K562 treated with DMSO at 1 percent for 24 hours (cell line): ENCODE measurements around the gene JPT2. TPM values are rescaled to one million over a fixed set of nuclear protein-coding genes. Genes with fewer than 3 reads are reported as not detected.

Source experiments
- total RNA-seq: library from RNA; unstranded; fragments of 300-600 nt; gene quantifications from 2 replicates; pipeline ENCODE4 v1.2.3, GENCODE V29; 2022; ENCODE audit warnings: low read depth; ENCODE audit not compliant: insufficient read depth

Gene JPT2, protein sequence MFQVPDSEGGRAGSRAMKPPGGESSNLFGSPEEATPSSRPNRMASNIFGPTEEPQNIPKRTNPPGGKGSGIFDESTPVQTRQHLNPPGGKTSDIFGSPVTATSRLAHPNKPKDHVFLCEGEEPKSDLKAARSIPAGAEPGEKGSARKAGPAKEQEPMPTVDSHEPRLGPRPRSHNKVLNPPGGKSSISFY
- total RNA-seq = 47.4 and 47.6 TPM in 2 replicates

DNA sequence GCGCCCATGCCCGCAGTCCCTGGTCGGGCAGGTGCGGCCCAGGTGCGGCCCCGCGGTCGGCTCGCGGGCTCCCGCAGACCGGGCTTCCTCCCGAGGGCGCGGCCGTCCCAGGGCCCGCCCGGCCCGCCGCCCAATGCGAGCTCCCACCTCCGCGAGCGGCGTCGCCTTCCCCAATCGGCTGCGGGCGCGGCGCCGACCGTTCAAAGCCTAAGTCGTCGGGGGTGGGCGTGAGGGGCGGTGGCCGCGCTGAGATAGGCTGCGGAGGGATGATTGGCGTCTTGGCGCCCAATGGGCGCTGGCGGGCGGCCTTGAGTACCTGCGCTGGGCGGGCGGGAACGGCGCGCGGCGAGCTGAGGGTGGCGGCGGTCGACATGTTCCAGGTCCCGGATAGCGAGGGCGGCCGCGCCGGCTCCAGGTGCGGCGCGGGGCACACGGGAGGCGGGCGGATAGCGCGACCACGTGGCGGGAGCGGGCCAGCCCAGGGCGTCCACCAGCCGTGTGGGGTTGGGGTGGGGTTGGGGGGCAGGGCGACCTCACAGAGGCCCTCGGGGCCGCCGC, at the start of gene JPT2:
Gene JPT2, plus strand, starts transcription at position 338 of the 558 bp plus-strand sequence. Its CDS starts 34 bp downstream, at position 372.

DNA sequence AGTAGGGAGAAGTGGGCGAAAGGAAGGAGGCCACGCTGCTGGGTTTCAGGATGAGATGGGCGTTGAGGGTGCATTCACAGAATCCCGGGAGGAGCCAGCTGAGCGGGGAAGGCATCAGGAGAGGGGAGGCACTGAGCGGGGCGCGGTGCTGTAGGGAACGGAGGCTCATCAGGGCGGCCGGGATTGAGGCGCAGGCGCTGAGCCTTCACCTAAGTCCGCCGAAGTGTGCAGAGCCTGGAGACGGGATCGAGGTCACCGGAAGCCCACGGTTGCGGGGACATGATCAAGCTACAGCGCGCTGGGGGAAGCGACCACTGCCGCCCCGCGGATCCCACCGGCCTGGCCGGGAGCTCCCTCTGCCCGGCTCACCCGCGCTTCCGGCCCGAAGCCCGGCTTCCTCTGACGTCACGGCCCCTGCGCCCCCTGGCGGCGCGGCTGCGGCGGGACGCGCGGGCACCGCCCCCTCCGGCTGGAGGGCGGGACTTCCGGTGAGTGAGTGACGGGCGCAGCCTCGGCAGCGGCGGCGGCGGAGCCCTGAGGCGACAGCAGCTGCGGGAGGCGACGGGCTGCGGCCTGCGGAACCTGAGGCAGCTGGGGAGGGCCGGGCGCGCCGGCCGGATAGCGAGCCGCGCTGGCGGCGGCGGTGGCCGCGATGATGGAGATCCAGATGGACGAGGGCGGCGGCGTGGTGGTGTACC, 27.8 kb downstream of the JPT2 start, which contains the start of gene MAPK8IP3:
Gene MAPK8IP3, plus strand, starts transcription at position 508 of the 698 bp plus-strand sequence. Its CDS starts 145 bp downstream, at position 653.

Other genes with a start within 250 kb of the JPT2 start
- gene PERCC1, start 247.2 kb upstream of the JPT2 start, total RNA-seq = not detected in 2 replicates
- 0.86 and 1.9 TPM in 2 replicates for gene CCDC154, start 233.7 kb upstream of the JPT2 start, total RNA-seq
- 149 and 176 TPM in 2 replicates for gene CLCN7, start 203.3 kb upstream of the JPT2 start, total RNA-seq
- gene PTX4, start 189.3 kb upstream of the JPT2 start, total RNA-seq = not detected in 2 replicates
- 59.8 and 75.6 TPM in 2 replicates for gene TELO2, start 184.9 kb upstream of the JPT2 start, total RNA-seq
- 0.16 TPM in 1 of 2 replicates, not detected in the other for gene TMEM204, start 144.6 kb upstream of the JPT2 start, total RNA-seq
- gene IFT140, start 66.2 kb upstream of the JPT2 start, total RNA-seq = 7.5 and 9.0 TPM in 2 replicates
- gene CRAMP1, start 65.9 kb upstream of the JPT2 start, total RNA-seq = 10.4 and 11.2 TPM in 2 replicates
- 30.2 and 39.0 TPM in 2 replicates for gene MAPK8IP3, start 27.9 kb downstream of the JPT2 start, total RNA-seq
- 80.6 and 94.0 TPM in 2 replicates for gene NME3, start 93.3 kb downstream of the JPT2 start, total RNA-seq
- 9.7 and 11.0 TPM in 2 replicates for gene EME2, start 94.5 kb downstream of the JPT2 start, total RNA-seq
- gene MRPS34, start 94.9 kb downstream of the JPT2 start, total RNA-seq = 209 and 232 TPM in 2 replicates
- gene SPSB3, start 104.3 kb downstream of the JPT2 start, total RNA-seq = 85.1 and 96.8 TPM in 2 replicates
- 178 and 198 TPM in 2 replicates for gene NUBP2, start 104.7 kb downstream of the JPT2 start, total RNA-seq
- gene IGFALS, start 115.4 kb downstream of the JPT2 start, total RNA-seq = 0.36 and 0.50 TPM in 2 replicates
- gene HAGH, start 148.5 kb downstream of the JPT2 start, total RNA-seq = 95.7 and 105 TPM in 2 replicates
- gene FAHD1, start 148.9 kb downstream of the JPT2 start, total RNA-seq = 30.8 and 34.7 TPM in 2 replicates
- 40.7 and 42.1 TPM in 2 replicates for gene MEIOB, start 193.9 kb downstream of the JPT2 start, total RNA-seq
- gene HS3ST6, start 240.1 kb downstream of the JPT2 start, total RNA-seq = not detected in 2 replicates